ENCODE measurements around the gene MAP2K5.

The MAP2K5 gene

DNA sequence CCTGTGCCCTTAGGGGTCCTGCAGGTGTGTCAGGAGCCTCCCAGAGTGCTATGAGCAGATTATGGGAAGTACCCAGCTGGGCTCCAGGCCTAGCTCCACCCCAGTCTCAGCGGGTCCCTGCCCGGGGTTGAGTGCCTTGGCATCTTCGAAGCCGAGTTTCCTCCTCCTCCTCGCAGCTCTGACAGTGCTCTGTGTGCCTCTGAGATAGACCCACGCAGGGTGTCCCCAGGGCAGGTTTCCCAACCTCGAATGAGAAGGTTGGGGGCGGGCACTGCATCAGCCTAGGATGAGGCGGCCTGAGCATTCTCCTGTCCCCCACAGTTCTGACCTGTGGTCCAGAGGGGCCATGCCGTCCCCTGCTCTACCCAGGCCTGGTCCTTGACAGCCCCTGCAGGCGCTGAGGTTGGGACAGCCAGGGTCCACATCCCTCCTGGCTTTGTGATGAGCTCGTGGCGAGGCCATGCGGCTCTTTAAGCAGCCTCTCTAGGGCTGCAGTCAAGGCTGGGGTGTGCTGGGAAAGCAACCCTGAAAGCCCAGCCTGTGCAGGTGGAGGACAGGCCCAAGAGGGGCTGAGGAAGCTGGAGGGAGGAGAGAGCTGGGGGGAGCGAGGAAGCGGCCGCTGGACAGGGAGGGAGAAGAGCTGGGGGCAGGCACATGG lies 262.6 kb downstream of the MAP2K5 start:
- H3K27ac Mint-ChIP-seq, result no peak overlapping the region
- H3K4me3 Mint-ChIP-seq, result no peak overlapping the region
- H3K9me3 Mint-ChIP-seq, result no peaks in the 10 kb centered on the region
- ATAC-seq (no peak), DNase-seq (ENCODE audit: low spot score in 2 of 2) (no peak)
- H3K36me3 Mint-ChIP-seq, result peaks cover 7% of the 10 kb centered on the region
- no peaks in the 10 kb centered on the region for H3K4me1 Mint-ChIP-seq

DNA sequence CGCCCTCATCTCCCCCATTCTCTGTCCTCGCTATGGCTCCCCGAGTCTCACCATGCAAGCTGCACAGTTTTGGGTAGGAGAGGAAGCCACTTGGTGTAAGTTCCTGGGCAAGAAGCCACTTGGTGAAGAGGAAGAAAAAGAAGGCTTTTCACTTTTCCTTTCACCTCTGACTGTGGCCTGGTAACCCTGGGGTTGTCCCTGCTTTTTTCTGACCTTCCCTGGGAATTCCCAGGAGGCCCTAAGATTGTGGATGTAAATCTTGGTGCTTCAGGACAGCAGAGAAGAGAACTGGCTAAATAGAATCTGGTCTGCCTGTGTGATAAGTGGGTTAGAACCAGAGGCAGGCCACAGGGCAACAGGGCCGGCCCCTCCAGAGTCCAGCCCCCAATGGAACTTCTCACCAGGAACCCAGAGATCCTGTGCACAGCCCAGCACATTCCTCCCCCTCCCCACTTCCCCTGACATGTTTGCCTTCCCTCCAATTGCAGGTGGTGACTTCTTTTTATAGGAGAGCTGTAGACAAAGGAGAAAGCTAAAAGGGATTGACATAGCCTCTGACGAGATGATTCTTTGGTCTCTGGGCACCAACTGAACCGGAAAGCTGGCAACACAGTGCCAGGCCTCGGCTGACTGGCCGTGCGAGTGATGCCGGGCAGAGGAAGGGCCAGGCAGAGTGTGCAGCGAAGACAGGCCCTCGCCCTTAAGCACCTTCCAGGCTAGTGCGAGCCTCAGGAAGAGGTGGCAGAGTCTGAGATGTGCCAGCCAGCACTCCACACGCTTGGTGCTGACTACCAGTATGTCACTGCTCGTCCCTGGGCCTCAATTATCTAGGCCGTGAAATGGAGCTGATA lies 263.4 kb downstream of the MAP2K5 start:
- Mint-ChIP-seq H3K9me3 (no peaks in the 10 kb centered on the region), H3K4me1 (no peaks in the 10 kb centered on the region), H3K27ac (no peak overlapping the region), H3K4me3 (no peak overlapping the region), H3K36me3 (peaks cover 7% of the 10 kb centered on the region)
- no peak for DNase-seq (ENCODE audit: low spot score in 2 of 2)
- no peak for ATAC-seq

DNA sequence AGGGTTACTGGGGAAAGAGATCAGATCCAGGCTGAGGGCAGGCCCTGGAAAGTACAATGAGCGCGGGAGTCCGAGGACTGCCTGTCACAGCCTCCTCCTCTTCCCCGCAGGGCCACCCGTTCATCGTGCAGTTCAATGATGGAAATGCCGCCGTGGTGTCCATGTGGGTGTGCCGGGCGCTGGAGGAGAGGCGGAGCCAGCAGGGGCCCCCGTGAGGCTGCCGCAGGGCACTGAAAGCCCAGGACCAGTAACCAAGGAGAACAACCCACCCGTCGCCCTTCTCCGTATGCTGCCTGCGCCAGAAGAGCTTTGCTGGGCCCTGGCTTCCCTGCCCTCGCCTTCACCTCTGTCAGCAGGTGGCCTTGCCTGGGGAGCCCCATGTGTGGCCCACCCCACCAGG lies 264.0 kb downstream of the MAP2K5 start:
- Mint-ChIP-seq H3K9me3 (no peaks in the 10 kb centered on the region), H3K4me1 (no peaks in the 10 kb centered on the region), H3K36me3 (peaks cover 7% of the 10 kb centered on the region), H3K4me3 (no peak overlapping the region), H3K27ac (no peak overlapping the region)
- ATAC-seq, result no peak
- no peak for DNase-seq (ENCODE audit: low spot score in 2 of 2)

DNA sequence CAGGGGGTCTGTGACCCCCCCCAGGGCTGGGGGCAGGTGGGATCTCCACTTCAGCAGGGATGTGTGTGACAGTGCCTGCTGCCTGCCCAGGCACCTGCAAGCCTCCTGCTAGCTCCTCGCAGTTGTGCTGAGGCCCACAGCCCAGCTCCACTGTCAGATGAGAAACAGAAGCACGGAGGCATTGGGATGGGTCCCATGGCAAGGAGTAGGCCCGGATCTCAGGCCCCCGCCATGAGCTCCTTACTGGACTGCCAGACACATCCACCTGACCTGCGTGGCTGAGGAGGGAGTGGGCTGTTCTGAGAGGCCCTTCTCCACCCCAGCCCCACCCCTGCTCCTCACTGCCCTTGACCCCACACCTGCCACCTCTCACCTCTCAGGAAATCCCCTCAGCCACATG lies 264.6 kb downstream of the MAP2K5 start:
- no peak overlapping the region for H3K4me3 Mint-ChIP-seq
- DNase-seq (ENCODE audit: low spot score in 2 of 2) (no peak), ATAC-seq (no peak)
- H3K36me3 Mint-ChIP-seq, result peaks cover 7% of the 10 kb centered on the region
- no peak overlapping the region for H3K27ac Mint-ChIP-seq
- no peaks in the 10 kb centered on the region for H3K4me1 Mint-ChIP-seq
- H3K9me3 Mint-ChIP-seq, result no peaks in the 10 kb centered on the region

DNA sequence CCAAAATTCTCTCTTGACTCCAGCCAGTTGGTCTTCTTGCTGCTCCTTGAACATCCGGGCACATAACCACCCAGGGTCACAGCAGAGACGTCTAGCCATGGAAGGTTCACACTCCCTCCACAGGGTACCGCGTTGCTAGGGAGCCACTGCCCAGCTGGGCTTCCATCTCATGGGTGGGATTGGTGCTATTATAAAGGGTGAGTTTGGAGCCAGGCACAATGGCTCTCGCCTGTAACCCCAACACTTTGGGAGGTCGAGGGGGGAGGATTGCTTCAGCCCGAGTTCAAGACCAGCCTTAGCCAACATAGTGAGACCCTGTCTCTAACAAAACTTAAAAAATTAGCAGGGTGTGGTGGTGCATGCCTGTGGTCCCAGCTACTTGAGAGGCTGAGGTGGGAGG lies 265.3 kb downstream of the MAP2K5 start:
- peaks cover 7% of the 10 kb centered on the region for H3K36me3 Mint-ChIP-seq
- H3K9me3 Mint-ChIP-seq, result no peaks in the 10 kb centered on the region
- DNase-seq (ENCODE audit: low spot score in 2 of 2) (no peak), ATAC-seq (no peak)
- H3K27ac Mint-ChIP-seq, result no peak overlapping the region
- no peaks in the 10 kb centered on the region for H3K4me1 Mint-ChIP-seq
- H3K4me3 Mint-ChIP-seq, result no peak overlapping the region

DNA sequence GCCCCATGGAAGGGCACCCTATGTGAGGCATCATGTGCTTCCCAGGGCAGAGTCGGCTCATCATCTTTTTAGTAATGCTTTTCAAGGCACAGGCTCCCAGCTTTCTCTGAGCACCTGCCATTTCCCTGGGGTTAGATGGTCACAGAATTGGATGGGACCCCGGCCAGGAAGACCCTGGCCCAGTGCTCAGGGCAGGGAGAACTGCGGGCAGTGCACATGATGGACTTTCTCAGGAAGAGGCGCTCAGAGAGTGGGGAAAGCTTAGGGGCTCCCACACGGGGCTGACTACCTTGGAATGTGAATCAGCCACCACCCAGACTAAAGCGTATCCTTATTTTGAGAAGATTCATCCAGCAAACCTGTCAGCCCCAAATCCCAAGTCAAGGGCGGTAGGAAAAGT lies 266.3 kb downstream of the MAP2K5 start:
- Mint-ChIP-seq H3K27ac (no peak overlapping the region), H3K36me3 (peaks cover 7% of the 10 kb centered on the region), H3K9me3 (no peaks in the 10 kb centered on the region), H3K4me1 (no peaks in the 10 kb centered on the region), H3K4me3 (no peak overlapping the region)
- DNase-seq (ENCODE audit: low spot score in 2 of 2) (no peak), ATAC-seq (no peak)

DNA sequence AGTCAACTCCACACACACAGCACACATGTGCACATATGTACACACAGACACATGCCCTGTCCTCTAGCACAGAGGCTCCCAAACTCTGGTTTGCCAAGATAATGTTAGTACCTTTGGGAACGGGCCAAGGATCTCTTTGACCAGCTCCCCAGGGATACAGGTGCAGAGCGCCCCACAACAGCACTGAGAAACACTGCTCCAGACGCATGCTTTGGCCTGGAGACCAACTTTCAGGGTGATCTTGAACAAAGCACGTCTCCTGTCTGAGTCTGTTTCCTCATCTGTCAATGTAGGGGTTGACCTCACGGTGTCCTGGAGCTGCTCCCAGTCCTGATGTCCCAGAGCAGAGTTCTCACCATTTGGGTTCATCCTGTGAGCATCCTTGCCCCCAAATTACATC lies 266.9 kb downstream of the MAP2K5 start:
- Mint-ChIP-seq H3K36me3 (peaks cover 7% of the 10 kb centered on the region), H3K4me3 (no peak overlapping the region), H3K27ac (no peak overlapping the region), H3K4me1 (no peaks in the 10 kb centered on the region), H3K9me3 (no peaks in the 10 kb centered on the region)
- DNase-seq (ENCODE audit: low spot score in 2 of 2) (no peak), ATAC-seq (no peak)

DNA sequence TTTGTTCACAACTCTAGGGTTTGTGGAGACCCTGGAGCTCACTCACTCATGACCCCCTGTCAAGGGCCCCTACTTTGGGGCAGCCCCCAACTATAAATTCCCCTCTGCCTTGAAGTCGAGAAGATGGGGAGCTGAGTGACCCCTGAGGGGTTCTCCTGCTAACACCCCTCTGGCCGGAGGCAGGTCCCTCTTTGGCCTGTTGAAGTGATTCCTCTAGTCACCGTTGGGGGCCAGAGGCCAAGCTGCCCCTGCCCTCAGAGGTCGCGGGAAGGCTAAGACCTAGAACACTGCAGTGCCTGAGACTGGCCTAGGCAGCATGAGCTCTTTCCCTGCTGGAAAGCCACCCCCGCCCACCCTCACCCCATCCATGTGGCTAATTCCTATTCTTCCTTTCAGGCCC lies 267.4 kb downstream of the MAP2K5 start:
- Mint-ChIP-seq H3K27ac (no peak overlapping the region), H3K36me3 (peaks cover 7% of the 10 kb centered on the region), H3K9me3 (no peaks in the 10 kb centered on the region), H3K4me1 (no peaks in the 10 kb centered on the region), H3K4me3 (no peak overlapping the region)
- DNase-seq (ENCODE audit: low spot score in 2 of 2) (no peak), ATAC-seq (no peak)

DNA sequence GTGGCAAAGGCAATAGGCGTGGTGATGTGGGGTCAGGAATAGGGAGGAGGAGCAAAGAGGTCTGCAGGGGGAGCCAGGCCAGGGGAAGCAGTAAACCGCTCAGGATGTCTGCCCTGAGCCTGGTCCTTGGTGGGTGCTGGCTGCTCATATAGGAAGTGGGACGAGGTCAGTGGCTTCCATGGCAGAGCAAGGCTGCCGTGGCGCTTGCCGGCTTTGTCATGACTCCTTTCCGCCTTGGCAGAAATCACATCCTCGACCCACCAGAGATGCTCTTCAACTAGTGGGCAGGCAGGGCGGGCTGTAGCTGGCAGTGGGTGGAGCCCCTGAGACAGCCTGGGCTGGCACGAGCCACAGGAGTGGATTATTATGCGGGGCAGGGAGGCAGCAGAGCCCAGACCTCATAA lies 269.7 kb downstream of the MAP2K5 start:
- Mint-ChIP-seq H3K4me3 (no peak overlapping the region), H3K4me1 (no peaks in the 10 kb centered on the region), H3K27ac (no peak overlapping the region), H3K36me3 (peaks cover 7% of the 10 kb centered on the region), H3K9me3 (no peaks in the 10 kb centered on the region)
- DNase-seq (ENCODE audit: low spot score in 2 of 2) (no peak), ATAC-seq (no peak)

DNA sequence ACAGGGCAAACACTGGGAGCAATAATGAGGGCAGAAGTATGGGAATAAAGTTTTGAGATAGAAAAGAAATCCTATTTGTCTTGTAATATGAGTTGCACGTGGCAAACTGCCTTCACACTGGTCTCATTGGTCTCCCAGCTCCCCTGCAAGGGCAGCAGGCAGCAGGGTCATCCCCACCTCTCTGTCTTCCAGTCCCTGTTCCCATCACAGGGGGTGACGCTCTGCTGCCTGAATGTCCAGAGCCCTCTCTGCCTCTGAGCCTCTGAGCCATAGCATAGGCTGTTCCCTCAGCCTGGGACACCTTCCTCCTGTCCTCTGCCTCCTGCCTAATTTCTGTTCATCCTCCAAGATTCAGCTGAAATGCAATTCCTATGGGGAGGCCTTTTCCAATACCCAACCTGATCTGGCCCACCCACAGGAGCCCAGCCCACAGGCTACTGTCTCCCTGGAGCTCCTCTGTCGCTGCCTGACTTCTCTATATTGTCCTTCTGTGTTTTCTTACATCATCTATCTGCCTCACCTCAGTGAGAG lies 270.7 kb downstream of the MAP2K5 start:
- no peaks in the 10 kb centered on the region for H3K9me3 Mint-ChIP-seq
- no peak for DNase-seq (ENCODE audit: low spot score in 2 of 2)
- no peaks in the 10 kb centered on the region for H3K4me1 Mint-ChIP-seq
- no peak overlapping the region for H3K4me3 Mint-ChIP-seq
- H3K36me3 Mint-ChIP-seq, result no peaks in the 10 kb centered on the region
- ATAC-seq, result no peak
- H3K27ac Mint-ChIP-seq, result peak overlapping the region; percentile 43

DNA sequence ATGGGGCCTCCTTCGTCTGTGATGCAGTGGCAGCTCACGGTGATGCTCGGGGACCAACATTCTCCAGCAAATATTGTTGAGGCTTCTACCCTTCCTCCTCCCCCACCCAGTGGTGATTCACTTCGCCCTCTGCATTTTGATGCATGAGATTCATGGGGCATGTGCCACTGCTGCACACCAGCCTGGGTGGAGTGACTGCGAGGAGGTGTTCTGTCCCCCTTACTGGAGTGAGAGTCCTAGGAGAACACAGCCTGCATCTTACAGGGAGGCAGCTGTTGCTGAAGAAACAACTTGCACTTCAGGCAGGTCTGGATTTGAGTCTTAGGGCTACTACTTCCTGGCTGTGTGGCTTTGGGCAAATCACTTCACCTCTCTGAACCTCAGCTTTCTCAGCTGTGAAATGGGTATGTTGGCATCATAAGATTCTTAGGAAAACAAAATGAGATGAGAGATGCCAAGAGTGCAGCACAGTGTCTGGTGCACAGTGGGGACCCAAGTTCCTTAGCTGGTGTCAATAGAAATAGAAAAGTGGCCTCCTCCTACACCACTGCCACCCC lies 272.6 kb downstream of the MAP2K5 start:
- H3K4me1 Mint-ChIP-seq, result no peaks in the 10 kb centered on the region
- no peak overlapping the region for H3K27ac Mint-ChIP-seq
- DNase-seq (ENCODE audit: low spot score in 2 of 2) (no peak), ATAC-seq (no peak)
- no peaks in the 10 kb centered on the region for H3K36me3 Mint-ChIP-seq
- no peak overlapping the region for H3K4me3 Mint-ChIP-seq
- no peaks in the 10 kb centered on the region for H3K9me3 Mint-ChIP-seq

DNA sequence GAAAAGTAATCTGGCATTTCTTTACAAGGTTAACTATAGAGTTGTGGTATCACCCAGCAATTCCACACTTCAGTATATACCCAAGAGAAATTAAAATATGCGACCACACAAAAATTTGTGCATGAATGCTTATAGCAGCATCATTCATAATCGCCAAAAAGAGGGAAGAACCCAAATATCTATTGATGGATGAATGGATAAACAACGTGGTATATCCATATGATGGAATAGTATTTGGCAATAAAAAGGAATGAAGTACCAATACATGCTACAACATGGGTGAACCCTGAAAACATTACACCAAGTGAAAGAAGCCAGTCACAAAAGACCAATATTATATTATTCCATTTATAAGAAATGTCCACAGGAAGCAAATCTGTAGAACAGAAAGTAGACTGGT lies 274.2 kb downstream of the MAP2K5 start:
- Mint-ChIP-seq H3K9me3 (no peaks in the 10 kb centered on the region), H3K27ac (no peak overlapping the region), H3K4me3 (no peak overlapping the region), H3K4me1 (peaks cover 14% of the 10 kb centered on the region), H3K36me3 (peaks cover 2% of the 10 kb centered on the region)
- DNase-seq (ENCODE audit: low spot score in 2 of 2) (no peak), ATAC-seq (no peak)

DNA sequence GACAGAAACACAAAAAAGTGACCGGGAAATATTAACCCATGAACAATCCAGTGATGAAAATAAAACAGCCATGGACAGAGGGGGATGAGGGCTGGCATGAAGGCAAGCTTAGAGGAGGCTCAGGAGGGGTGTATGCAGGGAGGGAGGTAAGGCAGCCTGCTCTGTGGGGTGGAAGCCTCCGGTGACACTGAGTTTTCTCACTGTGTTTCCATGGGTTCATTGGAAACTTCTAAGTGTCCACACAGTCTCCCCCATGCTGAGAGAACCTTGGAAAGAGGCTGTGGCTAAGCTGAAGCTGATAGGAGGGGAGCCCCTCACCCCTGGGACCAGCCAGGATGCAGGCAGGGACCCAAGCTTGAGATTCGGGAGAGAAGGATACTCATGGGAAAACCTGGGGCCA lies 276.0 kb downstream of the MAP2K5 start:
- no peaks in the 10 kb centered on the region for H3K9me3 Mint-ChIP-seq
- DNase-seq (ENCODE audit: low spot score in 2 of 2) (no peak), ATAC-seq (no peak)
- H3K36me3 Mint-ChIP-seq, result peaks cover 6% of the 10 kb centered on the region
- no peak overlapping the region for H3K27ac Mint-ChIP-seq
- no peak overlapping the region for H3K4me3 Mint-ChIP-seq
- peaks cover 28% of the 10 kb centered on the region for H3K4me1 Mint-ChIP-seq

DNA sequence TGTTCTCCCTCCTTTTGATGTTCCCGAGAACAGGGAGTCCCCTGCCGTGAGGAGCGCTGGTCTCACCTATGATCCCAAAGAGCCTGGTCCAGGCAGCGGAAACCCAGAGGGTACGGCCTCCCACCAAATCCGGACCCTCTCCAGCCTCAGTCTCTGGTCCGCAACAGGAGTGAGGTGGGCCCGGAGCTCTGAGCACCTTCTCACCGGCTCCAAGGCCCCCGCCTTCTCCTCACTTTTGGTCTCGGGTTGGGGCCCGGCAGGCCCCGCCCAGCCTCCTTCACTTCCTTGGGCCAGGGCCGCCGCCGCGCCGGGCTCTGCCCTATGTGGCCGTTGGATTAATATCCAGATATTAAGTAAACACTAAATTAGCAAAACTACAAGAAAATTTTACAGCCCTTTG lies 277.1 kb downstream of the MAP2K5 start:
- no peak for DNase-seq (ENCODE audit: low spot score in 2 of 2)
- Mint-ChIP-seq H3K4me1 (peaks cover 39% of the 10 kb centered on the region), H3K36me3 (peaks cover 13% of the 10 kb centered on the region), H3K9me3 (no peaks in the 10 kb centered on the region), H3K4me3 (no peak overlapping the region), H3K27ac (no peak overlapping the region)
- no peak for ATAC-seq

DNA sequence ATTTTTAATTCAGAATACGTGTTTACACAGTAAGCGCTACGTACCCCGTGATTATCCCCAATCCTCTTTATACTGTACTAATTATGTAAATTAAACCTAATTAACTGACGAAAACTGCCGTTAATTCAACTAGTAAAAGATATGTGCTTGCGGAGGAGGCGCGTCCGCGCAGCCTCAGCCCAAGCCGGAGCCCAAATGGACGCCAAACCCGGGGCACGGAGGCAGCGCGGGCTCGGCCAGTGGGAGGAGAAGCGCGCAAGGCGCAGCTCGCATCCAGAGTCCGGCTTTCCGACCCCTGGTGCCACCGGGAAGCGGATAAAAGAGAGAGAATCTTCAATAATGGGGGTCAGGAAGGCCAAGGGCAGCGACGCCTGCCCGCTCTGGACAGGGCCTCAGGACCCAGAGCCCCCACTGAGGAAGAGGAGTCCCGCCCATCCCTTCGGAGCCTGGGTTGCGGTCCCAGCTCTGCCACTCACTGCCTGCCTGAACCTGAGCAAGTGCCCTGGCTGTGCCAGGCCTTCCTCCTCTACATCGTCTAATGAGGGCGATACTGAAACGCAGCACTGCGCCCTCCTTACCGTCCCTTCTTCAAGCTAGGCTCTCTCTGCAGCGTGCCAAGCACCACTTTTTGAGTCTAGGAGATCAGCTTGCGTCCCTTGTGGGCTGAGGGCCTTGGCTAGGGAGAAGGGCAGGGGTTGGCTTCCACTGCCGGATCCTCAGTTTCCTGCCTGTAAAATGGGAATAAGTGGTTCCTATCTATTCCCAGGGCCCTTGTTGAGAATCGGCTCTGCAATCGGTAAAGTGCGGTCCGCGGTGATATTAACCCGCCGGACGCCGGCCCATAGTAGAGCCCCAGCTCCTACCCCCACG lies 277.9 kb downstream of the MAP2K5 start:
- Mint-ChIP-seq H3K36me3 (peaks cover 13% of the 10 kb centered on the region), H3K9me3 (no peaks in the 10 kb centered on the region), H3K27ac (no peak overlapping the region), H3K4me1 (peaks cover 41% of the 10 kb centered on the region), H3K4me3 (no peak overlapping the region)
- no peak for DNase-seq (ENCODE audit: low spot score in 2 of 2)
- no peak for ATAC-seq
